H1 (cell line): ENCODE measurements around the gene CDCA7L. TPM values are rescaled to one million over a fixed set of nuclear protein-coding genes. Genes with fewer than 3 reads are reported as not detected.

Source experiments
- CTCF ChIA-PET: fragments of 300-600 bp; sonication (Branson Sonifier 250); formaldehyde crosslinking; loops from one replicate; lab custom pipeline; 2021; ENCODE audit not compliant: partially characterized antibody; lab: Charles Lee
- POLR2A ChIA-PET: fragments of 300-600 bp; sonication (Branson Sonifier 250); formaldehyde crosslinking; loops from one replicate; lab custom pipeline; 2021; ENCODE audit warnings: inconsistent platforms; ENCODE audit not compliant: partially characterized antibody; lab: Charles Lee
- DNase-seq, 2 experiments: peaks; one replicate each; pipeline versions ENCODE4 v3.0.0 to v3.0.0-alpha.2; 2010 to 2022; ENCODE audit warnings: low spot score in 2 of 2, low read depth in 1 of 2, mixed read lengths in 1 of 2
- FAIRE-seq: peaks from 2 replicates; lab custom pipeline; 2011; peaks lifted over from hg19 to GRCh38; lab: Jason Lieb, UNC
- H2AFZ ChIP-seq: 2 replicates; pipeline ENCODE4 v1.8.1; 2012; ENCODE audit warnings: low read length, inconsistent platforms
- H2AK5ac ChIP-seq: 2 replicates; pipeline ENCODE4 v1.6.1; 2013; ENCODE audit warnings: low read depth, low read length
- H2BK120ac ChIP-seq: replicated peaks from 2 replicates; pipeline ENCODE3; 2013; ENCODE audit warnings: low read depth, low read length, inconsistent platforms
- H2BK12ac ChIP-seq: 2 replicates; pipeline ENCODE4 v1.6.1; 2013; ENCODE audit warnings: low read depth, low read length
- H2BK15ac ChIP-seq: 2 replicates; pipeline ENCODE4 v1.6.1; 2013; ENCODE audit warnings: low read length
- H2BK20ac ChIP-seq: 2 replicates; pipeline ENCODE4 v1.6.1; 2013; ENCODE audit warnings: low read length
- H2BK5ac ChIP-seq: 2 replicates; pipeline ENCODE4 v1.6.1; 2013; ENCODE audit warnings: low read depth, low read length
- H3K14ac ChIP-seq: 2 replicates; pipeline ENCODE4 v1.6.1; 2013; ENCODE audit warnings: inconsistent platforms; ENCODE audit not compliant: insufficient read length
- H3K18ac ChIP-seq: 2 replicates; pipeline ENCODE4 v1.6.1; 2013; ENCODE audit warnings: low read length; ENCODE audit errors: extremely low read depth
- H3K23ac ChIP-seq: 2 replicates; pipeline ENCODE4 v1.6.1; 2013; ENCODE audit warnings: inconsistent platforms; ENCODE audit not compliant: insufficient read length
- H3K23me2 ChIP-seq: 2 replicates; pipeline ENCODE4 v1.6.1; 2013; ENCODE audit warnings: low read depth, low read length
- H3K27ac ChIP-seq: 2 replicates; pipeline ENCODE4 v1.6.1; 2011; ENCODE audit warnings: low read depth, low read length, inconsistent platforms
- H3K27me3 ChIP-seq, 4 experiments: replicated peaks in 1 of 4; 1 replicate in 1 of 4; 2 replicates in 3 of 4; pipeline versions ENCODE4 v1.6.1 to v1.8.1; 2011 to 2013; ENCODE audit warnings: low read length in 3 of 4, mild to moderate bottlenecking in 3 of 4, inconsistent platforms in 2 of 4, mixed read lengths in 2 of 4, moderate library complexity in 1 of 4; ENCODE audit not compliant: control insufficient read depth in 3 of 4, insufficient read depth in 3 of 4; ENCODE audit errors: extremely low read depth in 1 of 4
- H3K36me3 ChIP-seq, 4 experiments: 2 replicates each; pipeline versions ENCODE4 v1.6.1 to v1.8.1; 2011 to 2013; ENCODE audit warnings: mild to moderate bottlenecking in 4 of 4, low read length in 3 of 4, moderate library complexity in 2 of 4, control low read depth in 1 of 4, inconsistent platforms in 1 of 4; ENCODE audit not compliant: insufficient read depth in 4 of 4, control insufficient read depth in 2 of 4
- H3K4ac ChIP-seq: replicated peaks from 2 replicates; pipeline ENCODE3; 2013; ENCODE audit warnings: low read length, low read depth, mixed read lengths, inconsistent platforms; ENCODE audit not compliant: insufficient read length
- H3K4me1 ChIP-seq, 4 experiments: replicated peaks in 1 of 4; 1 replicate in 1 of 4; 2 replicates in 3 of 4; pipeline versions ENCODE4 v1.6.1 to v1.8.1; 2011 to 2013; ENCODE audit warnings: low read length in 3 of 4, inconsistent platforms in 2 of 4, mixed read lengths in 1 of 4; ENCODE audit not compliant: insufficient read depth in 4 of 4, control insufficient read depth in 3 of 4
- H3K4me2 ChIP-seq, 2 experiments: 2 replicates each; pipeline versions ENCODE4 v1.6.1 to v1.8.1; 2011 to 2013; ENCODE audit warnings: low read depth in 2 of 2, low read length in 2 of 2, control low read depth in 1 of 2, inconsistent platforms in 1 of 2, mild to moderate bottlenecking in 1 of 2; ENCODE audit not compliant: insufficient read depth in 1 of 2
- H3K4me3 ChIP-seq, 4 experiments: fragments of 200-600, 300-600 bp in 1 of 4; sonication (generic), shearing (Covaris generic), sonication (Bioruptor Twin) in 1 of 4; 2 replicates each; pipeline versions ENCODE4 v1.5.1 to v1.8.1; 2011 to 2016; ENCODE audit warnings: low read length in 4 of 4, low read depth in 3 of 4, control low read depth in 2 of 4, inconsistent platforms in 2 of 4, mild to moderate bottlenecking in 2 of 4, mixed read lengths in 1 of 4, moderate library complexity in 1 of 4; ENCODE audit not compliant: insufficient read depth in 2 of 4; ENCODE audit errors: extremely low read depth in 1 of 4
- H3K56ac ChIP-seq: replicated peaks from 2 replicates; pipeline ENCODE3; 2013; ENCODE audit warnings: low read depth, mild to moderate bottlenecking, mixed read lengths, low read length, inconsistent platforms; ENCODE audit not compliant: insufficient read length
- H3K79me1 ChIP-seq: 2 replicates; pipeline ENCODE4 v1.6.1; 2013; ENCODE audit warnings: low read depth, low read length, control low read depth
- H3K79me2 ChIP-seq, 2 experiments: 2 replicates each; pipeline versions ENCODE4 v1.6.1 to v1.8.1; 2012 to 2013; ENCODE audit warnings: low read length in 2 of 2, mild to moderate bottlenecking in 2 of 2, inconsistent platforms in 1 of 2; ENCODE audit not compliant: insufficient read depth in 2 of 2, control insufficient read depth in 1 of 2
- H3K9ac ChIP-seq, 4 experiments: replicated peaks in 1 of 4; 1 replicate in 1 of 4; 2 replicates in 3 of 4; pipeline versions ENCODE4 v1.6.1 to v1.8.1; 2011 to 2013; ENCODE audit warnings: low read depth in 3 of 4, low read length in 3 of 4, control low read depth in 2 of 4, mild to moderate bottlenecking in 2 of 4, moderate library complexity in 2 of 4, inconsistent platforms in 1 of 4; ENCODE audit errors: extremely low read depth in 1 of 4
- H3K9me3 ChIP-seq, 2 experiments: 2 replicates each; pipeline versions ENCODE4 v1.6.1 to v1.8.1; 2012 to 2013; ENCODE audit warnings: mild to moderate bottlenecking in 2 of 2, moderate library complexity in 2 of 2, control low read depth in 1 of 2, inconsistent platforms in 1 of 2, low read depth in 1 of 2, low read length in 1 of 2, mixed read lengths in 1 of 2; ENCODE audit not compliant: insufficient read depth in 2 of 2
- H4K20me1 ChIP-seq, 2 experiments: replicated peaks in 1 of 2; 2 replicates each; pipeline versions ENCODE3 to v1.8.1; 2011 to 2013; ENCODE audit warnings: inconsistent platforms in 2 of 2, low read length in 2 of 2, mild to moderate bottlenecking in 1 of 2; ENCODE audit not compliant: insufficient read depth in 2 of 2, control insufficient read depth in 1 of 2
- H4K5ac ChIP-seq: 2 replicates; pipeline ENCODE4 v1.6.1; 2013; ENCODE audit warnings: low read length, low read depth, mixed read lengths, inconsistent platforms; ENCODE audit not compliant: insufficient read length
- H4K8ac ChIP-seq: 2 replicates; pipeline ENCODE4 v1.8.0; 2013; ENCODE audit warnings: mild to moderate bottlenecking, moderate library complexity, low read length, inconsistent platforms; ENCODE audit not compliant: insufficient read depth; ENCODE audit errors: extremely low read depth
- H4K91ac ChIP-seq: replicated peaks from 2 replicates; pipeline ENCODE3; 2013; ENCODE audit warnings: low read length, mixed read lengths, inconsistent platforms; ENCODE audit not compliant: insufficient read length
- ASH2L ChIP-seq: fragments of 200-600, 300-600 bp; sonication (generic); IDR thresholded peaks from one replicate; pipeline ENCODE4 v1.7.1; 2017; ENCODE audit warnings: low read length
- CTCF ChIP-seq, 3 experiments: IDR thresholded peaks; 1 replicate in 2 of 3; 2 replicates in 1 of 3; pipeline versions ENCODE4 v1.5.1 to v1.6.1; 2011; ENCODE audit warnings: low read length in 3 of 3, mild to moderate bottlenecking in 3 of 3, inconsistent platforms in 2 of 3, low read depth in 1 of 3, moderate library complexity in 1 of 3; ENCODE audit not compliant: insufficient read depth in 1 of 3; ENCODE audit errors: control extremely low read depth in 1 of 3
- KDM5A ChIP-seq: fragments of 200-600 bp; IDR thresholded peaks from 2 replicates; pipeline ENCODE4 v1.7.1; 2012; ENCODE audit warnings: mild to moderate bottlenecking, low read length, inconsistent platforms, mixed read lengths
- SIRT6 ChIP-seq: IDR thresholded peaks from one replicate; pipeline ENCODE4 v1.7.1; 2012; ENCODE audit warnings: low read length, inconsistent platforms
- WGBS, 2 experiments: shearing (Covaris generic) in 1 of 2; methylation state at CpG; one replicate each; pipeline versions ENCODE4 v1.1.6 to v1.1.7; 2013 to 2015; ENCODE audit warnings: low lambda C conversion rate in 2 of 2, mixed read lengths in 2 of 2, inconsistent platforms in 1 of 2, low coverage in 1 of 2, missing lambda C conversion rate in 1 of 2; ENCODE audit not compliant: insufficient replicate concordance in 2 of 2, insufficient coverage in 1 of 2, insufficient read length in 1 of 2; ENCODE audit errors: extremely low coverage in 1 of 2, missing lambda C conversion rate in 1 of 2; 5-methylcytosine and 5-hydroxymethylcytosine counted together
- polyA plus RNA-seq, 7 experiments: library from polyadenylated mRNA; depleted of rRNA in 3 of 7; stranded (reverse) in 5 of 7; unstranded in 2 of 7; fragments of >200 nt in 5 of 7; fragments of 200-250 nt in 2 of 7; gene quantifications; 1 replicate in 5 of 7; 2 replicates in 1 of 7; 4 replicates in 1 of 7; pipeline versions ENCODE4 v1.2.1 to v1.2.3, GENCODE V29; 2011 to 2013; ENCODE audit warnings: missing spikeins in 2 of 7, mixed read lengths in 2 of 7
- total RNA-seq: library from RNA; stranded (reverse); fragmentation: NEBNext Ultra II Directional; extraction: Animal tissue kit (Norgen Biotek cat#: 25700); gene quantifications from 2 replicates; pipeline ENCODE4 v1.2.1, GENCODE V29; 2021

The CDCA7L gene
- total and polyA plus RNA-seq, 2 of the 8 experiments (the other 6 are each of a cell fraction or from before 2014, with no cell fraction given): 93.8 to 168 TPM

- Histone ChIP-seq H2BK120ac (no peak overlapping the region), H2BK5ac (no peak overlapping the region), H4K5ac (no peak overlapping the region), H3K27me3 (no peaks in the 10 kb centered on the region), H3K4me3 (no peak overlapping the region), H2BK12ac (no peak overlapping the region), H3K18ac (no peak overlapping the region), H3K56ac (no peak overlapping the region), H3K9ac (no peak overlapping the region), H3K14ac (peak overlapping the region; percentile 23), H3K36me3 (no peaks in the 10 kb centered on the region), H4K8ac (no peak overlapping the region), H3K79me1 (no peaks in the 10 kb centered on the region), H2AK5ac (no peak overlapping the region), H3K79me2 (no peaks in the 10 kb centered on the region), H2BK15ac (no peak overlapping the region), H3K4me1 (no peaks in the 10 kb centered on the region), H4K20me1 (no peaks in the 10 kb centered on the region), H2BK20ac (no peak overlapping the region), H3K27ac (no peak overlapping the region), H3K9me3 (no peaks in the 10 kb centered on the region), H3K4me2 (no peak overlapping the region), H2AFZ (no peak overlapping the region), H4K91ac (no peak overlapping the region), H3K23ac (no peak overlapping the region), H3K23me2 (no peaks in the 10 kb centered on the region), H3K4ac (no peak overlapping the region)
- 88% methylated on average over 6 of the region's 6 CpGs; no CpG with 5 or more reads in 1 of the 2 experiments for WGBS, 2 experiments
- TF ChIP-seq KDM5A: no peak
- TF ChIP-seq SIRT6: no peak
- no peak for TF ChIP-seq CTCF (IDR thresholded peaks at IDR 0.05; ENCODE audit: control extremely low read depth in 1 of 3, insufficient read depth in 1 of 3, low read depth in 1 of 3, low read length in 3 of 3)
- no peak for TF ChIP-seq ASH2L
- ChIA-PET POLR2A (no interaction called here), CTCF (no interaction called here)
- FAIRE-seq (no peak), DNase-seq (no peak)
Observed at GRCh38 chr7:21851559-21851967, 94.1 kb downstream of the CDCA7L start.
